ENCODE data around the gene VPS13D. TPM values are rescaled to one million over a fixed set of nuclear protein-coding genes. Genes with fewer than 3 reads are reported as not detected.
"Not testable (repeated sequence)": the region's sequence is repeated elsewhere in the genome, so short reads cannot be mapped to it uniquely, and the experiment has no call there.

The VPS13D gene
- total RNA-seq, 1 donor from 2014 or later, result 105 TPM

DNA sequence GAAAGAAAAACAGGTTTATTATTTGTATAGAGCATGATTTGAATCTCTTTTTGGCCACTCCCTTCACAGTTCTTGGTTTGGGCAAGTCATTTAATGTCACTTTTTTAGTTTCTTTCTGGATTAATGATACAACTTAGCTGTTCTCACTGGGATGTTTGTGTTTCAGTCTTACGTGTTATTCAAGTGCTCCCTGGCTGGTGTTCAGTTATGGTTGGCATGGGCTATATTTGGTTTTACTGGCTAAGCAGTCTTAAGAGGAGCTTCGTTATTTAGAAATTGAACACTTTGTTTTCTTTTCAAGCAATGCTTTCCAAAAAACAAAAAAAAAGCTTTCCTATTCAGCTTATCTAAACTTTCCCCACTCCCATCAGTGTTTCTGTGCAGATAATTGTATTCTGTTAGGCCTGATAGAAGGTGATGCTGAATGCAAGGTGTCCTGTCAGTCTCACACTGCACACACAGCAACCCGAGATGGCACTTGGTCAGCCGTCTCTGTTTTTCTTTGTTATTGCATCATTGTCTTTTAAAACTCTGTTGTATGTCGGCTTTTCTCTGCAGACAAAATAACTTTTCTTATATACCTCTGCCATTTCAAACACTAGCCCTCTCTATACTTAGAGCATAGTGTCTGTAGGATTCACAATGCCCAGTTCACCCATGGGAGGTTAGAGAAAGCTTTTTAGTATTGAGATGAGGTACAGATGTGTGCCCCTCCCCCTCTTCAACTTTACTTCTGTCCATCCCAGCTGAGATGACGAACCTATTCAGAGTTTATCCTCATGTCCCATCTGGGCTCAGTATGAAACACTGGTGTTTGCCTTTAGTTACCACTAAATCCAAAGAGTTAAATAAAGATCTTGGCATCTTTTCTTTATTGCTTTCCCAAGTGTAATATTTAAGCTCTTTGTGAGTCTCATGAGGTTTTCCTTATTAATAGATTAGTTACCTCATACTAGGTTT lies 80.2 kb downstream of the VPS13D start:
- intact Hi-C loops (cut with DNase I), result no loop called here
- no peak for DNase-seq (ENCODE audit: missing footprints)
- peak; percentile 68 for ATAC-seq

DNA sequence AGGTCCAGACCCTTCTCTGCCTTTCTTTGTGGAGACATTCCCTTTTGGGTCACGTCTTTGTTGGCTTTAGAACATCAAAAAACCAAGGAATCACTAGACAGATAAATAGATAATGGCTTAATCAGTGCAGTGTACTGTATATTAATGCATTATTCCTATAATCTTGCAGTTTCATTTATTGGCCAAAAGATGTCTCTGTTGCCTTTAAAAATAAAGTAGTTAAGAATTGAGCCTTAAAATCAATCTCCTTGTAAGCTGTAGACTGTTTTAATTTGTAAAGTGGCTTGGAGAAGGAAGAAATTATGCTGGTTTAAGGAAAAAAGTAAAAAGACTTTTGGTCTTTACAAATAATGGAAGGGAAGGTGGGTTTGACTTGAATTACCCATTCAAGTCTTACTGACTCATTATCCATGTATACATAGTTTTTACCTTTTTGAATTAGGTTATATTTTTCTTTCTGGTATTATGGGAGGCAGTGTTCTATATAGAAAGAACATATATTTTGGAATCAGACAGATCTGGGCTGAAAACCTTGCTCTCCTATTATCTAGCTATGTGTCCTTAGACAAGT lies 84.6 kb downstream of the VPS13D start:
- DNase-seq (ENCODE audit: missing footprints), result no peak
- peak; percentile 57 for ATAC-seq
- intact Hi-C loops (cut with DNase I), result loop anchor here (2.0 kb wide), 2 partner anchors 304 to 344 kb away; partner anchors contain the start of gene DHRS3

DNA sequence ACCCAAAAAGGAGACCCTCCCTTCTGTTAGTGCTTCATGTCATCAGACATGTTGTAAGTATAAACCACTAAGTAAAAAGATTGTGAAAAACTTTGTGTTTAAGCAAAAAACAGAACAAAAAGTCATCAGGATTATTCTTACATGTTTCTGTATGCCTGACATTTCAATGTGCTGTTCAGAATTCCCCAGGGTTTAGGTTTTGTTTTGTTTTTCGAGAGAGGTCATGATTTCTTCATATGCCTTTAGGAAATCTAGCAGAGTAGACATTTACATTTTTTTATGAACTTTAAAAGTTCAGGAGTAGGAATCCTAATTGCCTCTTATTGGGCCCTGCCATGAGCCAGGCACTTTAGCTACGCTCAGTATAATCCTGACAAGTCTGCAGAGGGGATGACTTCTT lies 85.3 kb downstream of the VPS13D start:
- intact Hi-C loops (cut with DNase I), result loop anchor here (2.0 kb wide), 2 partner anchors 304 to 344 kb away; partner anchors contain the start of gene DHRS3
- no peak for ATAC-seq
- no peak for DNase-seq (ENCODE audit: missing footprints)

DNA sequence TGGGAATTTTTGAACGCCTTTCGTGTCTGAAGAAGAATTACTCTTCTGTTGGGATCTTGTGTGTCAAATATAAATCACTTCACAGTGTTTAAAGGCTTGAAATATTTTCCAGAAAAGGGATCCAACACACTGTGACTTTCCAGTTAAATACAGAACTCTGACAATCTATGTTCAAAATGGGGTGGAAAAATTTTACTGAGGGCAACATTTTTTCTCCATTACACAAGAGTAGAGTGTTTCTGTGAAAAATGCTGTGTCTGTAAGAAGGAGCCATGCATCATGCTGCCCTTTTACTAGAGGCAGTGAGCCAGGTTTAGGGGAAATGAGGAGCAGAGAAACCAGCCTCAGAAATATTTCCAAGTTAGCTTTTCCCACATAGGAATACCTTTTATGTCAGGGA lies 86.5 kb downstream of the VPS13D start:
- ATAC-seq, result no peak
- DNase-seq (ENCODE audit: missing footprints), result no peak
- intact Hi-C loops (cut with DNase I), result no loop called here

DNA sequence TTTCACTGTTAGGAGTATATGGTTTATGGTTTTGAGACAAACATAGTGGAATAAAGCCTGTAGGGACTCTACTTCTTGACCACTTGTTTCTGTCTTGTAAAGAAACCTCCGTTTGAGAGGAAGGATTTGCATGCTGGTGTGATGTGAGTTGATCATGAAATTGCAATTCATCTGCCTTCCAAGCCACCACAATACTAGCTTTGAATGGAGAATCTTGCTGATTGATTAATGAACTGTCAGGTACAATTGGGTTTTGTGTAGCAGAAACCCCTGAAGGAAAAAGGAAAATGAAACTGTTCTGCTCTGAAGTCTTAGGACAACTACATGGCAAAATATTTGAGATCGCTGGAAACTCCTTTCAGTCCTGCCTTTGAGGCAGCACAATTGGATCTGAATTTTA lies 90.7 kb downstream of the VPS13D start:
- DNase-seq (ENCODE audit: missing footprints) (no peak), ATAC-seq (no peak)
- intact Hi-C loops (cut with DNase I), result no loop called here

DNA sequence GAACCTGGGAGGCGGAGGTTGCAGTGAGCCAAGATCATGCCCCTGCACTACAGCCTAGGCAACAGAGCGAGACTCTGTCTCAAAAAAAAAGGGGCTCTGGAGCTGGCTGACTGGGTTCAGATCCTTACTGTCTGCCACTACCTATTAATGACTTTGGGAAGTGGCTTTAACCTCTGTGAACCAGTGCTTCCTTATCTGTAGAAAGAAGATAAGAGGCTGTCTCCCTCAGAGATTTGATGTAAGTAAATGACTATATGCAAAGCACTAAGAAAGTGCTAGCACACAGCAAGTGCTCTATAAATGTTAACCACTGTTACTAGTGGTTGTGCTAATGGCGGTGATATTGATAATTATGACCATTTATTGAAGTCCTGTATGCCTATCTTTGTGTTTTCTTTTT lies 94.6 kb downstream of the VPS13D start:
- DNase-seq (ENCODE audit: missing footprints) (no peak), ATAC-seq (no peak)
- intact Hi-C loops (cut with DNase I), result no loop called here

DNA sequence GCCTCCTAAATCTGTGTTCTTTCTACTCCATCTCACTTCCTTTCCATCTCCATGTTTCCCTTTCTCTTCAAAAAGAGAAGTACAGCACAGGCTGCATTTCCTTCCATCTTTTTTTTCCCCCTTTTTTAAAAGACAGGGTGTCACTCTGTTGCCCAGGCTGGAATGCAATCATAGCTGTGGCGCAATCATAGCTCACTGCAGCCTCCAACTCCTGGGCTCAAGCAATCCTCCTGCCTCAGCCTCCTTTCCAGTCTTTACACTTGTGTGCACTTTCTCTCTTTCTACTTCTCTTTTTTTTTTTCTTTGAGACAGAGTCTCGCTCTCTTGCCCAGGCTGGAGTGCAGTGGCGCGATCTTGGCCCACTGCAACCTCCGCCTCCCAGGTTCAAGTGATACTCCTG lies 95.1 kb downstream of the VPS13D start:
- intact Hi-C loops (cut with DNase I); DNase-seq (ENCODE audit: missing footprints); ATAC-seq: not testable (repeated sequence)

DNA sequence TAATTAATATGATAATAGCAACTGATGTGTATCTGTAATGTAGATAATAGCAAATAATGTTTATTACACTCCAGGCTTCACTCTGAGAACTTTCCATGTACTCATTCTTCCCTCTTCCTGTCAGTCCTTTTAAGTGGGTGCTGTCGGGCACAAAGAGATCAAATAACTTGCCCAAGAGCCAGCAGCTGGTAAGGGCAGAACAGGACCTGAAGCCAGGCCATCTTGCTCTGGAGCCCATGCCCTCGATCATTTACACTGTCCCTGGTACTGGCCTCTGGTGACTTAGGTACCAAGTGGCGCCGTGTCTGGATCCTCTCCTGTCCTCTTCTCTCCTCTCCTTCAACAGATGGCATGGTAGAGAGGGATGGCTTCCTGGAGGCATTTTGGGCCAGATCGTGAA lies 97.2 kb downstream of the VPS13D start:
- peak; percentile 74 for ATAC-seq
- intact Hi-C loops (cut with DNase I), result no loop called here
- DNase-seq (ENCODE audit: missing footprints), result no peak

DNA sequence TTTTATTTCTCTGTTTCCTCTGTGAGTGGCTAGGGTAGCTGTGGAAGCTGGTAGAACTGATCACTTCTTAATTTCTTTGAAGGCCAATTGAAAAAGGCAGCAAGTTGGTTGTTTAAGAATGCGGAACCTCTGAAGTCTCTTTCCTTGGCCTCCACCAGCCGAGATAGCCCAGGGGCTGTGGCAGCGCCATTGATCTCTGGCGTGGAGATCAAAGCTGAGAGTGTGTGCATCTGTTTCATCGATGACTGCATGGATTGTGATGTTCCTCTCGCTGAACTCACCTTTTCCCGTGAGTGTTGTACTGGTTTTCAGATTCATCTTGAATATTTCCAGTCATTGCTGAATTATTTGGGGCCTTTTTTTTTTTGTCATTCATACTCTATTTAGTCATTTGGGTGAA lies 97.7 kb downstream of the VPS13D start:
- no peak for DNase-seq (ENCODE audit: missing footprints)
- ATAC-seq, result no peak
- intact Hi-C loops (cut with DNase I), result no loop called here

DNA sequence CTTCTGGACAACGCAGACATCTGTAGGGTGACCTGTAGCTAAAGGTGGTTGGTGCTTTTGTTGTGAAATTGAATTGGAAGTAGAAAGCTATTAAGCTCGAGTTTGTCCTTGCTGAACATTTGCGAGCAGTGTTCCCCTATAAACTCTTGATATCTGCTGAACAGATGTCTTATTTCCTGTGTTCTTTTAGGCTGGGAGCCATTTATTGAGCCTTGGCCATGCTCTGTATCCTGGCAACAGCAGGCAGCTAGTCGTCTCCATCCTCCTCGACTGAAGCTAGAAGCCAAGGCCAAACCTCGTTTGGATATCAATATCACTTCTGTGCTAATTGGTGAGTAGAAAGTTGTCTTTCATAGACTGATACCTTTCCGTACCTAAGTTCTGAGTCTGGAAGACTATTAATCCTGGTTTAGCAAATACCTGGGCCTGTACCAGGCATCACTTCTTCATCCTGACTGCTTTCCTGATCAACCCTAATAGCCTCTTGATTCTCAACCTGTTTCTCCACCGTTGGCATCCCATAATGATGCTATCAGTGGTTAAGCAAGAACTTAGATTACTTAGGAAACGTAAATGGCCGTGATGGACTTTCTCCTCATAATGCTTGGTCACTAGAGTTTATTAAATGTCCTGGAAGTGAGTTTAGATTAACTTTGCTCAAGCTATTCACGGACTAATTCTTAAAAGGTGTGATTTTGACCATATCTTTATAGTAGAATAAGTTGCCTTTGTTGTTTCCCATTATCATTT lies 103.4 kb downstream of the VPS13D start:
- peak; percentile 55 for ATAC-seq
- intact Hi-C loops (cut with DNase I), result no loop called here
- no peak for DNase-seq (ENCODE audit: missing footprints)

DNA sequence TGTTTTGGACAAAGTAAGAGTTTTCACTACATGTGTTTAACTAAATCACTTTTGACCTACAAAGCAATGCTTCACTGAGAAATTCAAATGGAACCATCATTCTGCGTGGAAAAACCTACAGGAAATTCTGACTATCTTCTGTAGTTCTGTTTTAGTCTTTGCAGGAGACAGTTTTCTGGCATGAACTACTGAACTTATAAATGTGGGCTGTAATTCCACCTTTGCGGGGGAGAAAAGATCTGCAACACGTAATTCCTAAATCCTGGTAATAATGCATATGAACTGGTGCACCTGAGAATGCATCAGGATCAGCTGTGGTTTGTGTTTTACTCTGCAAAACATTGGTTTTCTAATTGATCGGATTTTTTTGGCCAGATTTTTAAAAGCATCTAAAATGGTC lies 106.0 kb downstream of the VPS13D start:
- intact Hi-C loops (cut with DNase I), result no loop called here
- ATAC-seq (no peak), DNase-seq (ENCODE audit: missing footprints) (no peak)

DNA sequence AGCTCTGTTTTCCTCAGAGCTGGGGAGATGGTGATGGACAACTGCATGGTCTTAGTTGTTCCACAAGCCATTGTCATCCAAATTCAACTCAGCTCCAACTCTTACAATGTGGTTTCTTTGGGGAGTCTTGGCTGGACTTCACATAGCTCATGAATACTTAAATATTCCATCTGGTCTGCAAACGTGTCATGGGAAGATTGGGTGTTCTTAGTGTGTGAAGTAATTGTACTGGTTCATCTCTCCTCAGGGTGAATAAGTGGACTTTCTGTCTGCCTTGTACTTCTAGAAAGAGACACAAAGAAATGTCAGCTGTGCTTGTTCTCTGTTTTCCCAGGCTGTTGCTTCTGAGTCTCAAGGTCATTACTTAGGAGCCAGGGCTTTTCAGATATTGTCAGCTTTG lies 106.6 kb downstream of the VPS13D start:
- intact Hi-C loops (cut with DNase I), result no loop called here
- ATAC-seq (no peak), DNase-seq (ENCODE audit: missing footprints) (no peak)

DNA sequence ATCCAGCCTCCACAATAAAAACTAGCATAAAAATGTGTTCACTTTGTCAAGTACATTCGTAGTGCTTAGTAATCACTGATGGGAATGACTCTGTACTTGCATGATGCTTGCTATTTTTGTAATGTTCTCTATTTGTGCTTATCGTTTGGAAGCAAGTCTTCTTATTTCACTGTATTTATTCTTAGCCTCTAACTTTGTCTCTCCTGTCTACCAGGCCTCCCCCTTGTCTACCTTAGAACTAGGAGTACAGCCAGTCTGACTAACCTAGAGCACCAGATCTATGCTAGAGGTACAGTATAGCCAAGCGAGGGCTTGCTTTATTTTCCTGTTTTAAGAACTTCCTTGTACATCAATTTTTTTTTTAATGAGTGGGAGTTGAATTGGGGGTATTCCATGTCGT lies 108.2 kb downstream of the VPS13D start:
- ATAC-seq (peak; percentile 79), DNase-seq (ENCODE audit: missing footprints) (no peak)
- intact Hi-C loops (cut with DNase I), result no loop called here

DNA sequence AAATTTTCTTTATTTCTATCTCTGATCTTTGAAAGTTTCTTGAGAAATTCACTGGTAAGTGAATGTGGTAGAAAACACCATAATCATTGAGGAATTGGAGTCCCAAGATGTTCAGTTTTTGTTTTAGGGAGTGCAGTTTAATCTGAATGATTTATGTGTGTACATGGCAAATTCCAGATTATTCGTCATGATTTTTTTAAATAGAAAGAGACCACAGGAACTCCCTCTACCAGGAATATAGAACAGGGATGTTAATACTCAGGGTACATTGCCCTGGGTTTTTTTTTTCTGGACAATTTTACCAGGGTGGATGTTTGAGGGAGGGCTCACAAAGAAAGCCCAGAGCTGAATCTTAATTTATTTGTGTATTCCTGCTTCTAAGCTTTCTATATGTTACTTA lies 109.0 kb downstream of the VPS13D start:
- DNase-seq (ENCODE audit: missing footprints) (no peak), ATAC-seq (no peak)
- intact Hi-C loops (cut with DNase I), result no loop called here

DNA sequence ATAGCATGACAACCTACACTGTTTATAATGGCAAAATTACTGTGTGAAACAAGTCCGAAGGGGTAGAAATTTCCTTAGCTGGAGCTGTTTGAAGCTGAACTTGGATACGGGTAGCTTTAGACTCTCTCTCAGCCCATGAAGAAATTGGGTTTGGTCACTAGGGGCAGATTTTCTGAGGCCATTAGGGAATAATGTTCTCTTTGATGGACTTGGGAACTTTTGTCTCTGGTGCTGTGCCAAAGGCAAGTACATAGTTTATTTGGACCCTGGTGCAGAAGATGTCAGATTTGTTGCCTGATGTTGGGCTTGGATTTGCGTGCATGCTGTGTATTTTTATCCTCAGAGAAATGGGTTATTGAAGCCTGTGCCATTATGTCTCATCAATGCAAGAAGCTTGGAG lies 109.6 kb downstream of the VPS13D start:
- intact Hi-C loops (cut with DNase I), result no loop called here
- no peak for DNase-seq (ENCODE audit: missing footprints)
- ATAC-seq, result peak; percentile 54

DNA sequence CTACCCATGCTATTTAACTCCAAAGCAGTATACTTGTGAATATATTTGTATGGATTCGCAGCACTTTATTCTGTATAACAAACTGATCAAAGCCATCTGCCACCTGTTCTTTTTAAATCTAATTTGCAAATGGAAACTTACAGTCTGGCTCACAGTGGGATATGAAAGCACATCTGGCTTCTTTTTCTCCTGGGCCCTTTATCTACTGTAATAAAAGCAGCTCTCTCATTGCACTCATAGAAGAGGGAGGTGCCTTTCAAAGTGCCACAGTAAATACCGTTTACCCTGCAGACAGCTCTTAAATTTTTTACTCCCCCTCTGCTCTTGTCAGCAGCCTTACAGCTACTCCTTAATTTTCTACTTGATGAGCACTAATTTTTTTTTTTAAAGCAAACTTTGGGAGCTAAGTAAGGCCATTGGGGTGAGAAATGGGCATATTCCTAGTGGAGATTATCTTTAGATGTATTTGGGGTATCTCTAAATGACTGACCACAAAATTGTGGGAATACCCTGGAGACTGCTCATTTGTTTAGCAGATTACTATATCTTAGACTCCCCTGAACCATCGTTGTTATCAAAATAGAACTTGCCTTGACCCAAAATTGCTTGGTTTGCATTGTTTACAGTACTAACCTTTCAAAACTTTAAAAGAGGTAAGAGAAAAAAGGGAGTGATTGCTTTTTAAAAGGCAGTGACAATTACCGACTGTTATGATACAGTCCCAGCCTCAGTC lies 110.1 kb downstream of the VPS13D start:
- DNase-seq (ENCODE audit: missing footprints), result no peak
- ATAC-seq, result peak; percentile 56
- intact Hi-C loops (cut with DNase I), result loop anchor here (5.0 to 10.0 kb wide), 2 partner anchors 137 to 275 kb away; partner anchors contain the start of gene DHRS3

DNA sequence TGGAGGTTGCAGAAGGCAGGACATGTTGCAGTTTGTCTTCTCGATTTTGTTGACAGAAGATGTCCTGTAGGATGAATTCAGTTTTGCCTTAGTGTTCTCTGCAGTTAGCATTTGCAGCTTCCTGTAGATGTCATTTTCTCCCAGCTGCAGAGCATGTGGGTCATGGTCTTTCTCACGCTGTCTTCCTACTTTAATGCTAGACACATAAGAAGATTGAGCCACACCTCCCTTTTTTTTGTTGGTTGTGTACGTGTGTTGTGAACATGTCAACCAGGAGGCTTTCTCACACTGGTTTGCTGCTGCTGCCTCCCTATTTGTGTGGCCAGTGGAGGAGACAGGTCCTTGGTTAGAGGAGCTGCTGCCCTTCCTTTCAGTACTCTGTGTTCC lies 110.7 kb downstream of the VPS13D start:
- DNase-seq (ENCODE audit: missing footprints) (no peak), ATAC-seq (no peak)
- intact Hi-C loops (cut with DNase I), result loop anchor here (5.0 to 10.0 kb wide), 2 partner anchors 137 to 274 kb away; partner anchors contain the start of gene DHRS3

DNA sequence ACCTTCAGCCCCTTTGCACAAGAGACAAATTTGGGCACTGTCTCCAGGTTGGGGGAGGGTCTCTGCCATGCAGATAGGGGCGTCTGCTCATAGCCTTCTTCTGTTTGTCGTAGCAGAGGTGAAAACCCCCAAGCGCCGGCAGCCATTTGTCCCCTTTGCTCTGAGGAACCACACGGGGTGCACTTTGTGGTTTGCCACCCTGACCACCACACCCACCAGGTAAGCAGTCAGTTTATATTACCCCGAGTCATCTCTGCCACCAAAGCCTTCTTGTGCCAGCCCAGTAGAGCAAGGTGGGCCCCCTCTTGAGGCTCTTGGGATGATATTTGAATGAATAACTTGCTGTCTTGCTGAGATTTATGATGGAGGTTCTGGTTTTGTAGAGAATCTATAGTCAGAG lies 111.8 kb downstream of the VPS13D start:
- DNase-seq (ENCODE audit: missing footprints), result no peak
- intact Hi-C loops (cut with DNase I), result loop anchor here (5.0 to 10.0 kb wide), 2 partner anchors 136 to 273 kb away; partner anchors contain the start of gene DHRS3
- no peak for ATAC-seq

Data from Right ventricle myocardium inferior (tissue), 1 donor.